ENCODE measurements around the gene SLC17A2. TPM values are rescaled to one million over a fixed set of nuclear protein-coding genes. Genes with fewer than 3 reads are reported as not detected.
"Not testable (repeated sequence)": the region's sequence is repeated elsewhere in the genome, so short reads cannot be mapped to it uniquely, and the experiment has no call there.

The SLC17A2 gene
- total and polyA plus RNA-seq, 5 donors from 2014 or later = not detected

- peaks cover 29% of the 10 kb centered on the region for H3K27me3 Mint-ChIP-seq
- Histone ChIP-seq H3K36me3 (ENCODE audit: control insufficient read depth, insufficient read depth, low read length) (no peaks in the 10 kb centered on the region), H3K27ac (ENCODE audit: insufficient read depth, low read length, poor library complexity, severe bottlenecking) (no peak overlapping the region), H3K9me3 (ENCODE audit: control insufficient read depth in 2 of 2, low read length in 2 of 2) (no peaks in the 10 kb centered on the region), H3K4me3 (ENCODE audit: low read depth, low read length) (no peak overlapping the region), H3K4me1 (ENCODE audit: control insufficient read depth, insufficient read depth, low read length, poor library complexity, severe bottlenecking) (no peaks in the 10 kb centered on the region), H3K27me3 (ENCODE audit: control insufficient read depth, insufficient read depth, low read length) (peaks cover 2% of the 10 kb centered on the region)
- ATAC-seq (ENCODE audit: low read depth in 2 of 2) (peak in 1 of 2 donors; percentile 37), DNase-seq (peak in 2 of 3 donors; percentile 20 to 65)
- peaks cover 0 to 9% (median 0%) of the 10 kb centered on the region in 7 donors for H3K9me3 Mint-ChIP-seq
- no peak overlapping the region for H3K27ac Mint-ChIP-seq
- H3K4me3 Mint-ChIP-seq = no peak overlapping the region
- no peaks in the 10 kb centered on the region for H3K36me3 Mint-ChIP-seq
- peaks cover 2 to 19% (median 5%) of the 10 kb centered on the region in 4 donors for H3K4me1 Mint-ChIP-seq
These were observed 12.2 kb upstream of the SLC17A2 start for GRCh38 chr6:25942561-25943147.

- Histone ChIP-seq H3K4me1 (ENCODE audit: control insufficient read depth, insufficient read depth, low read length, poor library complexity, severe bottlenecking) (no peaks in the 10 kb centered on the region), H3K27ac (ENCODE audit: insufficient read depth, low read length, poor library complexity, severe bottlenecking) (no peak overlapping the region), H3K27me3 (ENCODE audit: control insufficient read depth, insufficient read depth, low read length) (peaks cover under 1% of the 10 kb centered on the region), H3K4me3 (ENCODE audit: low read depth, low read length) (no peak overlapping the region), H3K9me3 (ENCODE audit: control insufficient read depth in 2 of 2, low read length in 2 of 2) (no peaks in the 10 kb centered on the region), H3K36me3 (ENCODE audit: control insufficient read depth, insufficient read depth, low read length) (no peaks in the 10 kb centered on the region)
- DNase-seq (no peak), ATAC-seq (ENCODE audit: low read depth in 2 of 2) (no peak)
- Mint-ChIP-seq H3K4me1 (peaks cover 0 to 4% (median 0%) of the 10 kb centered on the region in 4 donors), H3K36me3 (no peaks in the 10 kb centered on the region), H3K27ac (no peak overlapping the region), H3K4me3 (no peak overlapping the region), H3K9me3 (peaks cover 0 to 1% (median 0%) of the 10 kb centered on the region in 7 donors), H3K27me3 (peaks cover 37% of the 10 kb centered on the region)
These were observed 9.1 kb upstream of the SLC17A2 start for GRCh38 chr6:25939593-25939992.

GRCh38 chr6:25935953-25936352 lies 5.5 kb upstream of the SLC17A2 start:
- H3K27ac ChIP-seq (ENCODE audit: insufficient read depth, low read length, poor library complexity, severe bottlenecking) = no peak overlapping the region
- ATAC-seq (ENCODE audit: low read depth in 2 of 2) (no peak), DNase-seq (no peak)
- Mint-ChIP-seq H3K27me3 (peaks cover 49% of the 10 kb centered on the region), H3K4me1 (peaks cover 0 to 4% (median 0%) of the 10 kb centered on the region in 4 donors), H3K27ac (no peak overlapping the region), H3K9me3 (peaks cover 0 to 3% (median 0%) of the 10 kb centered on the region in 7 donors), H3K4me3 (no peak overlapping the region), H3K36me3 (no peaks in the 10 kb centered on the region)
- H3K4me1 ChIP-seq (ENCODE audit: control insufficient read depth, insufficient read depth, low read length, poor library complexity, severe bottlenecking) = no peaks in the 10 kb centered on the region
- H3K27me3 ChIP-seq (ENCODE audit: control insufficient read depth, insufficient read depth, low read length) = no peaks in the 10 kb centered on the region
- no peaks in the 10 kb centered on the region for H3K9me3 ChIP-seq (ENCODE audit: control insufficient read depth in 2 of 2, low read length in 2 of 2)
- H3K36me3 ChIP-seq (ENCODE audit: control insufficient read depth, insufficient read depth, low read length) = no peaks in the 10 kb centered on the region
- no peak overlapping the region for H3K4me3 ChIP-seq (ENCODE audit: low read depth, low read length)

DNA sequence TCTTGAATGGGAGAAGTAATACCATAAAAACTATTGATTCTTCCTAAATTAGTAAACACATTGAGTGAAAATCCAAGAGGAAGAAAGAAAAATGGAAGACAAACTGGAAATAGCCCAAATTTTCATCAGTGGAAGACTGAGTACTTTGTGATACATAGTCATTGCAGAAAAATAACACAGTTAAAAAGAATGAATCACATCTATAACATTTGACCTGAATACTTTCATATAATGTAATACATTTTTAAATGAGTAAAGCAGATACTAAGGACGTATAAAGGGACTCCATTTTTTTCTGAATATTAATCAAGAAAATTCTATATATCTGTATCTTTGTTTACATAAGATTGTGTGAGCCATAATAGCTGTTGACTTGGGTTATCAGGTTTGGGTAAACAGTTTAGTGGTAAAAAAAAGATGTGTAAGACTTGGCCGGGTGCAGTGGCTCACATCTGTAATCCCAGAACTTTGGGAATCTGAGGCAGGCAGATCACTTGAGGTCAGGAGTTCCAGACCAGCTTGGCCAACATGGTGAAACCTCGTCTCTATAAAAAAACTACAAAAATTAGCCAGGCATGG lies 4.3 kb upstream of the SLC17A2 start:
- Histone ChIP-seq H3K27me3 (ENCODE audit: control insufficient read depth, insufficient read depth, low read length) (no peaks in the 10 kb centered on the region), H3K4me1 (ENCODE audit: control insufficient read depth, insufficient read depth, low read length, poor library complexity, severe bottlenecking) (no peaks in the 10 kb centered on the region), H3K36me3 (ENCODE audit: control insufficient read depth, insufficient read depth, low read length) (no peaks in the 10 kb centered on the region), H3K27ac (ENCODE audit: insufficient read depth, low read length, poor library complexity, severe bottlenecking) (no peak overlapping the region), H3K4me3 (ENCODE audit: low read depth, low read length) (no peak overlapping the region), H3K9me3 (ENCODE audit: control insufficient read depth in 2 of 2, low read length in 2 of 2) (no peaks in the 10 kb centered on the region)
- peaks cover 0 to 3% (median 0%) of the 10 kb centered on the region in 7 donors for H3K9me3 Mint-ChIP-seq
- DNase-seq (no peak), ATAC-seq (ENCODE audit: low read depth in 2 of 2) (no peak)
- H3K27me3 Mint-ChIP-seq = peaks cover 50% of the 10 kb centered on the region
- peaks cover 0 to 4% (median 0%) of the 10 kb centered on the region in 4 donors for H3K4me1 Mint-ChIP-seq
- H3K27ac Mint-ChIP-seq = no peak overlapping the region
- no peak overlapping the region for H3K4me3 Mint-ChIP-seq
- no peaks in the 10 kb centered on the region for H3K36me3 Mint-ChIP-seq

DNA sequence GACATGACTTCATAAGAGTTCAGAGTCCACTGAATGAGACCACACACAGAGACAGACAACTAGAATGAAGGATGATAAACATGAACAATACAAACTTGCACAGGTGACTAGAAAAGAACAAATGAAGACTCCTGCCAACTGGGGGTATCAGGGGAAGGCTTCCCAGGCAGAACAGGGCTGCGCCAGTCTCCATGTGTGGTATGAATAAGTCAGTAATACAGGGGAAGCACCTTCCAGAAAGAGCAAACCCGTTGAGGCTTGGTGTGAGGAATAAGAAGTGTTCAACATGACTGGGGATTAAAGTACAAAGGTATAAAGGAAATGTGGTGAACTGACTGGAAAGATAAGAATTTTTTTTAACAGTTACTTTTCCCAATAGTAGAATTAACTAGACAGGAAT lies 3.7 kb upstream of the SLC17A2 start:
- Mint-ChIP-seq H3K4me1 (no peaks in the 10 kb centered on the region), H3K27ac (no peak overlapping the region), H3K9me3 (peaks cover 0 to 3% (median 0%) of the 10 kb centered on the region in 7 donors), H3K4me3 (no peak overlapping the region), H3K36me3 (no peaks in the 10 kb centered on the region), H3K27me3 (peaks cover 45% of the 10 kb centered on the region)
- Histone ChIP-seq H3K27me3 (ENCODE audit: control insufficient read depth, insufficient read depth, low read length) (no peaks in the 10 kb centered on the region), H3K9me3 (ENCODE audit: control insufficient read depth in 2 of 2, low read length in 2 of 2) (no peaks in the 10 kb centered on the region), H3K36me3 (ENCODE audit: control insufficient read depth, insufficient read depth, low read length) (no peaks in the 10 kb centered on the region), H3K27ac (ENCODE audit: insufficient read depth, low read length, poor library complexity, severe bottlenecking) (no peak overlapping the region), H3K4me1 (ENCODE audit: control insufficient read depth, insufficient read depth, low read length, poor library complexity, severe bottlenecking) (no peaks in the 10 kb centered on the region), H3K4me3 (ENCODE audit: low read depth, low read length) (no peak overlapping the region)
- no peak for DNase-seq
- ATAC-seq (ENCODE audit: low read depth in 2 of 2) = no peak

DNA sequence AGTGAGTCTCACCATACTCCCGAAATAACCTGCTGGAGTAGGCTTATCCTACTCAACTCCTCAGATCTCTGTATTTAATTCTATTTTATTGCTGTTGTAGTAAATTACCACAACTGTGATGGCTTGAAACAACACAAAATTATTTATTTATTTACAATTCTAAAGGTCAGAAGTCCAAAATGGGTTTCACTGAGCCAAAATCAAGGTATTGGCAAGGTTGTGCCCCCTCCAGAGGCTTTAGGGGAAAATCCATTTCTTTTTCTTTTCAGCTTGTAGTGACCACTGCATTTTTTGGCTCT lies 869 bp upstream of the SLC17A2 start:
- Histone ChIP-seq H3K36me3 (ENCODE audit: control insufficient read depth, insufficient read depth, low read length) (no peaks in the 10 kb centered on the region), H3K9me3 (ENCODE audit: control insufficient read depth in 2 of 2, low read length in 2 of 2) (no peaks in the 10 kb centered on the region), H3K27me3 (ENCODE audit: control insufficient read depth, insufficient read depth, low read length) (peaks cover 3% of the 10 kb centered on the region), H3K4me3 (ENCODE audit: low read depth, low read length) (no peak overlapping the region), H3K4me1 (ENCODE audit: control insufficient read depth, insufficient read depth, low read length, poor library complexity, severe bottlenecking) (no peaks in the 10 kb centered on the region), H3K27ac (ENCODE audit: insufficient read depth, low read length, poor library complexity, severe bottlenecking) (no peak overlapping the region)
- ATAC-seq (ENCODE audit: low read depth in 2 of 2) (no peak), DNase-seq (no peak)
- H3K27me3 Mint-ChIP-seq = peaks cover 46% of the 10 kb centered on the region
- no peaks in the 10 kb centered on the region for H3K4me1 Mint-ChIP-seq
- H3K36me3 Mint-ChIP-seq = no peaks in the 10 kb centered on the region
- H3K4me3 Mint-ChIP-seq = no peak overlapping the region
- peaks cover 0 to 3% (median 0%) of the 10 kb centered on the region in 7 donors for H3K9me3 Mint-ChIP-seq
- no peak overlapping the region for H3K27ac Mint-ChIP-seq

- H3K9me3 Mint-ChIP-seq; DNase-seq; H3K4me1 Mint-ChIP-seq; H3K27ac Mint-ChIP-seq; H3K9me3 ChIP-seq (ENCODE audit: control insufficient read depth in 2 of 2, low read length in 2 of 2); H3K4me3 Mint-ChIP-seq; H3K36me3 Mint-ChIP-seq; ATAC-seq (ENCODE audit: low read depth in 2 of 2); H3K4me3 ChIP-seq (ENCODE audit: low read depth, low read length); H3K27ac ChIP-seq (ENCODE audit: insufficient read depth, low read length, poor library complexity, severe bottlenecking); H3K36me3 ChIP-seq (ENCODE audit: control insufficient read depth, insufficient read depth, low read length); H3K4me1 ChIP-seq (ENCODE audit: control insufficient read depth, insufficient read depth, low read length, poor library complexity, severe bottlenecking); H3K27me3 ChIP-seq (ENCODE audit: control insufficient read depth, insufficient read depth, low read length): not testable (repeated sequence)
- peaks cover 43% of the 10 kb centered on the region for H3K27me3 Mint-ChIP-seq
These were observed 706 bp downstream of the SLC17A2 start for GRCh38 chr6:25929785-25930184.

Data from CD4-positive, CD25-positive, alpha-beta regulatory T cell (primary cell).